K562 (cell line): ENCODE data around the gene CALD1. TPM values are rescaled to one million over a fixed set of nuclear protein-coding genes. Genes with fewer than 3 reads are reported as not detected.

Experiments used
- ATAC-seq: fragments of 200-7000 bp; cut with Tn5 transposase; 3 replicates; pipeline ENCODE4 v1.9.1; 2020; ENCODE audit warnings: moderate library complexity
- BruUV-seq: library from RNA; stranded (reverse); fragments of 400-500 nt; replicated peaks from 2 replicates; lab custom pipeline; 2021; lab: Mats Ljungman, UMichigan
- CTCF ChIA-PET: fragments of 300-600 bp; formaldehyde crosslinking; extraction: SDS; loops from one replicate; lab custom pipeline; 2021; ENCODE audit warnings: low intra/inter-chr PET ratio; lab: Yijun Ruan, JAX
- POLR2A ChIA-PET: fragments of 300-600, 350-650 bp; sonication (Branson Sonifier 250); formaldehyde crosslinking; extraction: SDS; loops from one replicate; lab custom pipeline; 2021; ENCODE audit warnings: antibody characterized with exemption, inconsistent platforms; lab: Yijun Ruan, JAX
- DNase-seq, 4 experiments: peaks; one replicate each; pipeline versions ENCODE4 v3.0.0 to v3.0.0-alpha.2; 2011 to 2018; ENCODE audit warnings: low spot score in 3 of 4, mixed read lengths in 3 of 4; ENCODE audit errors: extremely low read depth in 1 of 4
- FAIRE-seq: peaks from 2 replicates; lab custom pipeline; 2011; peaks lifted over from hg19 to GRCh38; lab: Jason Lieb, UNC
- H2AFZ ChIP-seq: 2 replicates; pipeline ENCODE4 v1.6.0; 2011; ENCODE audit warnings: low read depth, low read length, control low read depth, inconsistent platforms
- H3K27ac ChIP-seq: fragments of 200-600 bp; 3 replicates; pipeline ENCODE4 v1.8.0; 2011; ENCODE audit warnings: low read depth, mild to moderate bottlenecking, control low read depth, inconsistent platforms, low read length, moderate library complexity, mixed read lengths; ENCODE audit errors: extremely low read depth
- H3K27me3 ChIP-seq, 2 experiments: fragments of 300-600 bp in 1 of 2; 2 replicates in 1 of 2; 3 replicates in 1 of 2; pipeline versions ENCODE4 v1.6.0 to v1.8.0; 2011; ENCODE audit warnings: inconsistent platforms in 2 of 2, low read length in 2 of 2, mild to moderate bottlenecking in 1 of 2, mixed read lengths in 1 of 2, moderate library complexity in 1 of 2; ENCODE audit not compliant: control insufficient read depth in 2 of 2, insufficient read depth in 2 of 2
- H3K36me3 ChIP-seq: fragments of 300-600 bp; 3 replicates; pipeline ENCODE4 v1.8.0; 2011; ENCODE audit warnings: mild to moderate bottlenecking, low read length, inconsistent platforms; ENCODE audit not compliant: control insufficient read depth, insufficient read depth
- H3K4me1 ChIP-seq, 2 experiments: fragments of 200-600 bp in 1 of 2; replicated peaks in 1 of 2; 2 replicates in 1 of 2; 3 replicates in 1 of 2; pipeline versions ENCODE4 v1.5.1 to v1.8.0; 2011; ENCODE audit warnings: inconsistent platforms in 2 of 2, low read length in 2 of 2, mild to moderate bottlenecking in 1 of 2, mixed read lengths in 1 of 2, moderate library complexity in 1 of 2; ENCODE audit not compliant: control insufficient read depth in 2 of 2, insufficient read depth in 2 of 2
- H3K4me2 ChIP-seq: 2 replicates; pipeline ENCODE4 v1.6.1; 2011; ENCODE audit warnings: low read length, control low read depth, inconsistent platforms, mixed read lengths; ENCODE audit not compliant: insufficient read depth
- H3K4me3 ChIP-seq: fragments of 200-600 bp; sonication (generic), shearing (Covaris generic); 2 replicates; pipeline ENCODE4 v1.5.1; 2016; ENCODE audit warnings: control low read depth, inconsistent platforms
- H3K79me2 ChIP-seq: fragments of 200-600 bp; 3 replicates; pipeline ENCODE4 v1.8.0; 2011; ENCODE audit warnings: low read length, inconsistent platforms; ENCODE audit not compliant: control insufficient read depth, insufficient read depth
- H3K9ac ChIP-seq, 2 experiments: 2 replicates each; pipeline versions ENCODE4 v1.6.0 to v1.6.1; 2011; ENCODE audit warnings: low read depth in 2 of 2, low read length in 2 of 2, control low read depth in 1 of 2, inconsistent platforms in 1 of 2, mild to moderate bottlenecking in 1 of 2, mixed read lengths in 1 of 2; ENCODE audit not compliant: insufficient read depth in 1 of 2
- H3K9me1 ChIP-seq: one replicate; pipeline ENCODE4 v1.6.0; 2011; ENCODE audit warnings: inconsistent platforms, mild to moderate bottlenecking, low read length, moderate library complexity; ENCODE audit not compliant: control insufficient read depth, insufficient read depth
- H3K9me3 ChIP-seq: replicated peaks from 2 replicates; pipeline ENCODE4 v1.5.1; 2011; ENCODE audit warnings: low read depth, low read length, inconsistent platforms; ENCODE audit not compliant: control insufficient read depth, insufficient read depth
- H4K20me1 ChIP-seq: replicated peaks from 2 replicates; pipeline ENCODE4 v1.6.1; 2011; ENCODE audit warnings: low read length, inconsistent platforms, mixed read lengths; ENCODE audit not compliant: control insufficient read depth, insufficient read depth
- ARID1B ChIP-seq: fragments of 450-650 bp; IDR thresholded peaks from 2 replicates; pipeline ENCODE4 v1.6.1; 2016; ENCODE audit warnings: antibody characterized with exemption, mild to moderate bottlenecking, inconsistent platforms
- CBFA2T2 ChIP-seq: fragments of 450-650 bp; conservative IDR thresholded peaks from 2 replicates; pipeline ENCODE4 v1.6.1; 2017; ENCODE audit warnings: mild to moderate bottlenecking
- CBFA2T3 ChIP-seq: fragments of 450-650 bp; IDR thresholded peaks from 2 replicates; pipeline ENCODE4 v1.6.1; 2017
- CEBPB ChIP-seq: fragments of 450-650 bp; IDR thresholded peaks from 2 replicates; pipeline ENCODE4 v1.6.1; 2016; ENCODE audit warnings: missing genetic modification characterization, missing compliant biosample characterization
- CEBPG ChIP-seq, 3 experiments: fragments of 200-800 bp in 1 of 3; sonication (Bioruptor generic) in 1 of 3; sonication (generic) in 1 of 3; formaldehyde crosslinking in 1 of 3; IDR thresholded peaks in 2 of 3; conservative IDR thresholded peaks in 1 of 3; 2 replicates each; pipeline versions ENCODE4 v1.6.1 to v1.8.0; 2016 to 2022; ENCODE audit warnings: missing compliant biosample characterization in 2 of 3, missing genetic modification characterization in 2 of 3, mild to moderate bottlenecking in 1 of 3, missing genetic modification reagents in 1 of 3
- COPS2 ChIP-seq: fragments of 450-650 bp; conservative IDR thresholded peaks from 2 replicates; pipeline ENCODE4 v1.6.1; 2016; ENCODE audit warnings: mild to moderate bottlenecking, moderate library complexity
- DPF2 ChIP-seq: fragments of 450-650 bp; IDR thresholded peaks from 2 replicates; pipeline ENCODE4 v1.6.1; 2016
- HNRNPUL1 ChIP-seq: fragments of 200-400 bp; formaldehyde crosslinking; IDR thresholded peaks from 2 replicates; pipeline ENCODE4 v1.6.1; 2017; ENCODE audit warnings: low read length
- MYNN ChIP-seq, 2 experiments: sonication (generic); formaldehyde crosslinking in 1 of 2; IDR thresholded peaks; 2 replicates each; pipeline versions ENCODE4 v1.5.0 to v1.6.1; 2016 to 2020; ENCODE audit warnings: antibody characterized with exemption in 1 of 2, missing genetic modification reagents in 1 of 2
- NCOR1 ChIP-seq: fragments of 450-650 bp; IDR thresholded peaks from 2 replicates; pipeline ENCODE4 v1.6.1; 2016; ENCODE audit warnings: mild to moderate bottlenecking, moderate library complexity
- NR4A1 ChIP-seq, 2 experiments: fragments of 250-450 bp in 1 of 2; fragments of 450-650 bp in 1 of 2; sonication (Bioruptor Pico) in 1 of 2; IDR thresholded peaks; 2 replicates each; pipeline versions ENCODE4 v1.4.0 to v1.6.1; 2016 to 2020; ENCODE audit warnings: mild to moderate bottlenecking in 2 of 2, missing compliant biosample characterization in 1 of 2, missing genetic modification characterization in 1 of 2, moderate library complexity in 1 of 2
- PURB ChIP-seq: sonication (generic); formaldehyde crosslinking; IDR thresholded peaks from 2 replicates; pipeline ENCODE4 v1.9.0; 2021; ENCODE audit warnings: low read depth, mild to moderate bottlenecking, missing genetic modification reagents
- STAT5A ChIP-seq: IDR thresholded peaks from 2 replicates; pipeline ENCODE4 v1.6.1; 2012; ENCODE audit warnings: low read length, inconsistent platforms, borderline replicate concordance
- TAL1 ChIP-seq: fragments of 450-650 bp; IDR thresholded peaks from 2 replicates; pipeline ENCODE4 v1.6.1; 2016; ENCODE audit warnings: mild to moderate bottlenecking
- TCF3 ChIP-seq: sonication (generic); formaldehyde crosslinking; IDR thresholded peaks from 2 replicates; pipeline ENCODE4 v1.4.0; 2020; ENCODE audit warnings: mild to moderate bottlenecking, missing genetic modification reagents
- TRIM24 ChIP-seq, 2 experiments: fragments of 450-650 bp; IDR thresholded peaks; 2 replicates each; pipeline ENCODE4 v1.6.1; 2016
- U2AF1 ChIP-seq: fragments of 200-400 bp; formaldehyde crosslinking; optimal IDR thresholded peaks from 2 replicates; pipeline ENCODE3; 2017; ENCODE audit warnings: mild to moderate bottlenecking, low read depth, low read length, moderate library complexity
- ZNF431 ChIP-seq: sonication (generic); formaldehyde crosslinking; IDR thresholded peaks from 2 replicates; pipeline ENCODE4 v1.8.0; 2022; ENCODE audit warnings: mild to moderate bottlenecking, missing genetic modification reagents
- WGBS: fragments of 100-300 bp; shearing (Covaris generic); methylation state at CpG from one replicate; pipeline ENCODE4 v1.1.6; 2016; ENCODE audit warnings: low coverage, mixed read lengths; ENCODE audit not compliant: insufficient coverage; ENCODE audit errors: missing lambda C conversion rate; 5-methylcytosine and 5-hydroxymethylcytosine counted together
- in situ Hi-C: fragments of 300-500 bp; cut with MboI; formaldehyde crosslinking; loops from 4 replicates; pipeline ENCODE4 v1.15.0; 2018; ENCODE audit warnings: inconsistent platforms, mixed read lengths
- intact Hi-C: fragments of 100-400 bp; cut with micrococcal nuclease; formaldehyde crosslinking; loops from 2 replicates; pipeline ENCODE4 v1.14.2; 2022
- polyA plus RNA-seq, 8 experiments: library from polyadenylated mRNA; depleted of rRNA in 4 of 8; stranded (reverse) in 5 of 8; unstranded in 3 of 8; fragments of >200 nt; fragmentation: Nextera tagmentation in 2 of 8; fragmentation: Illumina TruSeq in 1 of 8; extraction: Ambion mirVana in 2 of 8; extraction: Trizol in 1 of 8; gene quantifications; 2 replicates each; pipeline versions ENCODE4 v1.2.1 to v1.2.3, GENCODE V29; 2011 to 2014; ENCODE audit warnings: inconsistent platforms in 1 of 8, missing spikeins in 1 of 8
- total RNA-seq, 7 experiments: library from RNA; depleted of rRNA in 6 of 7; stranded (reverse); fragments of >200 nt in 6 of 7; fragmentation: Illumina TruSeq in 2 of 7; extraction: Trizol in 2 of 7; gene quantifications; 2 replicates each; pipeline versions ENCODE4 v1.2.1 to v1.2.3, GENCODE V29; 2011 to 2021; ENCODE audit warnings: low replicate concordance in 1 of 7
- TF ChIP-seq, protein P1 (sequence below): fragments of 250-450 bp; sonication (Bioruptor Pico); IDR thresholded peaks from 2 replicates; pipeline ENCODE4 v1.5.1; 2021; ENCODE audit warnings: mild to moderate bottlenecking
- TF ChIP-seq, protein P2 (sequence below): fragments of 250-450 bp; sonication (Bioruptor Pico); IDR thresholded peaks from 2 replicates; pipeline ENCODE4 v1.8.0; 2022; ENCODE audit warnings: moderate library complexity, mild to moderate bottlenecking, inconsistent platforms

The CALD1 gene
- total and polyA plus RNA-seq, 9 of the 15 experiments (the other 6 are each of a cell fraction or from before 2014, with no cell fraction given): 0.40 TPM; not detected in 8

DNA sequence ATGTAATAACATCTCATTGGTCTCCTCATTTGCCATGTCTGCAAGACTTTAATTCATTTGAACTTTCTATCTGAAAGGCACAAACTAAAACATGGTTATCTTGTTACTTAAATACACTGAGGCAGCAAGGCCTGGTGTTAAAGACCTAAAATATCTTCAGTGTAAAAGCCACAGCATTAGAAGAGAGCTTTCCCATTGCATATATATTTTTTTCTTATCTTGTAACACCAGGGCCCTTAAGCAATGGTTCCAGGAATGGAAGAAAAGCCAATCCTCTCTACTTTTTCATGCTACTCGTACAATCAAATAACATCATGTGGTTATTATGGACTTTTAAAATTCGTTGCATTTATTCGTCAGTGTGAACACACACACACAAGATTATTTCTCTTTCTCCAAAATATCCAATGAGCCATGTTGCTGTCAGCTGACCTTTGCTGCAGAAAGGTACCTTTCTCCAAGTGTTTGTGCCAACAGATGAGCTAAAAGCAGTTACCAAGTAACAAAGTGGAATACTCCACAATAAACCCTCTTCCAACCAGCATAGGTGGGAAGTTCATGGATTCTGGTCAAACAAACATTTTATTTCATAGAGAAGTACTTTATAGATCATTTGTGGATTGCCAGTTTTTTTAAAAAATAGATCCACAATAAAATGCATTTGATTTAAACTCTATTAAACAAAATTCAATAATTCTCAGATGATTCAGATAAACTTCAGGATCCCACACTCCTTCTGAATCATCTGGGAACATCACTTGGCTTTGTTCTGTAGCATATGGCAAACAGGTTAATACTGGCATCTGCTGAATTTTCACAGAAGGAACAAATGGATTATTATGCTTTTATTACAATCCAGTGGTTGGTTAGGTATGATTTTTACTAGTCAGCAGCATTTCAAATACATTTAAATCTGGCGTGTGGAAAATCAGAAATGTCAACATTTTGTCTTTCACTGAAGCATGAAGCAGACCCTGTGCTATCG is 143.6 kb downstream of the CALD1 start:
- no TSS peak for BruUV-seq
- H3K79me2 ChIP-seq: no peaks in the 10 kb centered on the region
- H3K4me2 ChIP-seq: peak overlapping the region; percentile 28; the same call in 1 of the 2 replicates
- DNase-seq (peak in 2 of 4 experiments; percentile 37 to 43), ATAC-seq (peak; percentile 75), FAIRE-seq (no peak)
- no peak overlapping the region for H3K4me3 ChIP-seq
- intact Hi-C loops (no loop called here), in situ Hi-C loops (no loop called here)
- H3K9me3 ChIP-seq: no peaks in the 10 kb centered on the region
- no peaks in the 10 kb centered on the region for H3K27me3 ChIP-seq
- no peak overlapping the region; the same call in 2 of the 3 replicates for H3K27ac ChIP-seq
- no peaks in the 10 kb centered on the region; a peak in 1 of 5 replicates for H3K4me1 ChIP-seq
- no peak overlapping the region for H3K9ac ChIP-seq
- CTCF ChIA-PET: no interaction called here
- POLR2A ChIA-PET: interaction anchor here (0.7 kb wide), 1 partner anchor 22 kb away, joined by 3 read pairs; no protein-coding TSS in a partner anchor
- no peaks in the 10 kb centered on the region for H3K36me3 ChIP-seq
- H4K20me1 ChIP-seq: no peaks in the 10 kb centered on the region
- 3% methylated on average over 5 of the region's 5 CpGs for WGBS
- H2AFZ ChIP-seq: peak overlapping the region; percentile 44
- no peaks in the 10 kb centered on the region for H3K9me1 ChIP-seq
- peak; percentile 67 for TF ChIP-seq TAL1
- TF ChIP-seq U2AF1: no peak
- no peak for TF ChIP-seq HNRNPUL1
- no peak for TF ChIP-seq CEBPG (CRISPR knock-in tag; IDR thresholded peaks at IDR 0.05)
- TF ChIP-seq CEBPG (tag; conservative IDR thresholded peaks at IDR 0.05 in 1 of 2, IDR thresholded peaks at IDR 0.05 in 1 of 2): 0 out of 4 replicates have a peak, but pooled peaks of 1 of the 2 experiments have one; percentile 15
- TF ChIP-seq TRIM24 (IDR thresholded peaks at IDR 0.05): 0 out of 4 replicates have a peak, but pooled peaks of 1 of the 2 experiments have one; percentile 17
- TF ChIP-seq STAT5A: peak; percentile 60; the same call in 1 of the 2 replicates
- peak; percentile 70 for TF ChIP-seq CBFA2T3
- peak; percentile 49; the same call in 1 of the 2 replicates for TF ChIP-seq CBFA2T2
- peak; percentile 50; the same call in 1 of the 2 replicates for TF ChIP-seq MYNN (IDR thresholded peaks at IDR 0.05)
- TF ChIP-seq MYNN (CRISPR knock-in tag; IDR thresholded peaks at IDR 0.05): no peak
- peak; percentile 67 for TF ChIP-seq ARID1B
- TF ChIP-seq COPS2: no peak
- TF ChIP-seq NR4A1 (CRISPR knock-in tag; IDR thresholded peaks at IDR 0.05): no peak
- TF ChIP-seq NR4A1 (tag; IDR thresholded peaks at IDR 0.05): no peak
- peak; percentile 34; the same call in 1 of the 2 replicates for TF ChIP-seq TCF3 (CRISPR knock-in tag)
- TF ChIP-seq, protein P1, sequence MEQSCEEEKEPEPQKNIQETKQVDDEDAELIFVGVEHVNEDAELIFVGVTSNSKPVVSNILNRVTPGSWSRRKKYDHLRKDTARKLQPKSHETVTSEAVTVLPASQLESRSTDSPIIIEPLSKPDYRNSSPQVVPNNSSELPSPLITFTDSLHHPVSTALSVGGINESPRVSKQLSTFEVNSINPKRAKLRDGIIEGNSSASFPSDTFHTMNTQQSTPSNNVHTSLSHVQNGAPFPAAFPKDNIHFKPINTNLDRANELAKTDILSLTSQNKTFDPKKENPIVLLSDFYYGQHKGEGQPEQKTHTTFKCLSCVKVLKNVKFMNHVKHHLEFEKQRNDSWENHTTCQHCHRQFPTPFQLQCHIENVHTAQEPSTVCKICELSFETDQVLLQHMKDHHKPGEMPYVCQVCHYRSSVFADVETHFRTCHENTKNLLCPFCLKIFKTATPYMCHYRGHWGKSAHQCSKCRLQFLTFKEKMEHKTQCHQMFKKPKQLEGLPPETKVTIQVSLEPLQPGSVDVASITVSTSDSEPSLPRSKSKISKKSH (CRISPR knock-in tag): no peak
- TF ChIP-seq ZNF431 (CRISPR knock-in tag): no peak
- peak; percentile 79 for TF ChIP-seq CEBPB
- TF ChIP-seq NCOR1: peak; percentile 24; the same call in 1 of the 2 replicates
- no peak for TF ChIP-seq PURB (CRISPR knock-in tag)
- TF ChIP-seq, protein P2, sequence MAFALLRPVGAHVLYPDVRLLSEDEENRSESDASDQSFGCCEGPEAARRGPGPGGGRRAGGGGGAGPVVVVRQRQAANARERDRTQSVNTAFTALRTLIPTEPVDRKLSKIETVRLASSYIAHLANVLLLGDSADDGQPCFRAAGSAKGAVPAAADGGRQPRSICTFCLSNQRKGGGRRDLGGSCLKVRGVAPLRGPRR (CRISPR knock-in tag): no peak
- TF ChIP-seq DPF2: 0 out of 2 replicates have a peak, but pooled peaks have one; percentile 45
